PC-9 (cell line): Measurements from ENCODE around the gene SEC24C. TPM values are rescaled to one million over a fixed set of nuclear protein-coding genes. Genes with fewer than 3 reads are reported as not detected.
A peak's percentile ranks its signal among the peaks of the same experiment; 100 is the strongest.
"Not testable (repeated sequence)": the region's sequence is repeated elsewhere in the genome, so short reads cannot be mapped to it uniquely, and the experiment has no call there.

Source experiments
- BruUV-seq: library from RNA; stranded (reverse); fragments of 400-500 nt; replicated peaks from 2 replicates; lab custom pipeline; 2021; lab: Mats Ljungman, UMichigan
- CTCF ChIA-PET: fragments of 300-600 bp; sonication (Branson Sonifier 250); formaldehyde crosslinking; loops from one replicate; lab custom pipeline; 2022; ENCODE audit warnings: antibody characterized with exemption; lab: Charles Lee
- POLR2A ChIA-PET: fragments of 300-600 bp; sonication (Branson Sonifier 250); formaldehyde crosslinking; loops from one replicate; lab custom pipeline; 2022; ENCODE audit warnings: antibody characterized with exemption; ENCODE audit not compliant: unreplicated experiment; lab: Charles Lee
- DNase-seq, 2 experiments: peaks; one replicate each; pipeline versions ENCODE4 v3.0.0 to v3.0.0-alpha.2; 2015 to 2022; ENCODE audit warnings: mixed read lengths in 1 of 2
- H2AFZ ChIP-seq: fragments of 200-600 bp; sonication (generic); 2 replicates; pipeline ENCODE4 v1.8.1; 2017; ENCODE audit warnings: antibody characterized with exemption
- H3F3A ChIP-seq: fragments of 200-600 bp; sonication (generic); 2 replicates; pipeline ENCODE4 v1.8.1; 2017; ENCODE audit warnings: antibody characterized with exemption, mild to moderate bottlenecking, low read depth; ENCODE audit not compliant: insufficient read depth
- H3K27ac ChIP-seq: fragments of 200-600 bp; sonication (generic); 2 replicates; pipeline ENCODE4 v1.6.1; 2016; ENCODE audit warnings: mixed run types
- H3K27me3 ChIP-seq: fragments of 200-600 bp; sonication (generic); 2 replicates; pipeline ENCODE4 v1.6.1; 2016; ENCODE audit warnings: low read depth, mixed run types; ENCODE audit not compliant: insufficient read depth
- H3K36me3 ChIP-seq: fragments of 200-600 bp; sonication (generic); 2 replicates; pipeline ENCODE4 v1.6.1; 2016; ENCODE audit warnings: low read depth, mixed run types
- H3K4me1 ChIP-seq: fragments of 200-600 bp; sonication (generic); replicated peaks from 2 replicates; pipeline ENCODE4 v1.6.1; 2016; ENCODE audit warnings: mixed run types; ENCODE audit not compliant: insufficient read depth
- H3K4me2 ChIP-seq: fragments of 200-600 bp; sonication (generic); 2 replicates; pipeline ENCODE4 v1.6.1; 2017; ENCODE audit warnings: mixed run types
- H3K4me3 ChIP-seq: fragments of 200-600 bp; sonication (generic); 2 replicates; pipeline ENCODE4 v1.6.1; 2016; ENCODE audit warnings: mixed run types
- H3K79me2 ChIP-seq: fragments of 200-600 bp; sonication (generic); 2 replicates; pipeline ENCODE4 v1.6.1; 2017; ENCODE audit warnings: low read depth, mixed run types
- H3K9me2 ChIP-seq: fragments of 200-600 bp; sonication (generic); 2 replicates; pipeline ENCODE4 v1.8.1; 2017; ENCODE audit warnings: mild to moderate bottlenecking; ENCODE audit not compliant: insufficient read depth
- H3K9me3 ChIP-seq: fragments of 200-600 bp; sonication (generic); 2 replicates; pipeline ENCODE4 v1.8.1; 2016; ENCODE audit warnings: low read depth; ENCODE audit not compliant: insufficient read depth
- H4K20me1 ChIP-seq: fragments of 200-600 bp; sonication (generic); 2 replicates; pipeline ENCODE4 v1.8.1; 2017; ENCODE audit not compliant: insufficient read depth
- CTCF ChIP-seq: fragments of 200-600 bp; sonication (generic); conservative IDR thresholded peaks from 2 replicates; pipeline ENCODE4 v1.6.1; 2017; ENCODE audit warnings: mixed run types, antibody characterized with exemption, mild to moderate bottlenecking, moderate library complexity
- EZH2 ChIP-seq: fragments of 200-600 bp; sonication (generic); IDR thresholded peaks from 2 replicates; pipeline ENCODE4 v1.8.0; 2017; ENCODE audit warnings: antibody characterized with exemption, low read depth
- intact Hi-C: fragments of 100-400 bp; cut with micrococcal nuclease; formaldehyde crosslinking; loops from one replicate; pipeline ENCODE4 v1.10.0; 2022; ENCODE audit not compliant: unreplicated experiment
- total RNA-seq: library from RNA; stranded (reverse); gene quantifications from 2 replicates; pipeline ENCODE4 v1.2.3, GENCODE V29; 2021

SEC24C gene
- total RNA-seq, 1 experiment from 2014 or later: 105 TPM

GRCh38 chr10:73723516-73723915 is 20.7 kb upstream of the SEC24C start:
- Histone ChIP-seq H3K27ac (no peak overlapping the region), H3F3A (0 out of 2 replicates have a peak, but pooled peaks cover 3% of the 10 kb centered on the region), H3K4me3 (no peak overlapping the region), H3K4me1 (peaks cover under 1% of the 10 kb centered on the region; the same call in 1 of the 2 replicates), H3K9me3 (no peaks in the 10 kb centered on the region), H3K9me2 (no peaks in the 10 kb centered on the region), H3K79me2 (peaks cover 4% of the 10 kb centered on the region; the same call in 1 of the 2 replicates), H4K20me1 (no peaks in the 10 kb centered on the region), H2AFZ (no peak overlapping the region), H3K4me2 (no peak overlapping the region), H3K27me3 (no peaks in the 10 kb centered on the region), H3K36me3 (peaks cover 21% of the 10 kb centered on the region; the same call in 1 of the 2 replicates)
- no TSS peak for BruUV-seq
- CTCF ChIA-PET: no interaction called here
- no peak for TF ChIP-seq EZH2
- intact Hi-C loops: no loop called here
- POLR2A ChIA-PET: no interaction called here
- no peak for DNase-seq

DNA sequence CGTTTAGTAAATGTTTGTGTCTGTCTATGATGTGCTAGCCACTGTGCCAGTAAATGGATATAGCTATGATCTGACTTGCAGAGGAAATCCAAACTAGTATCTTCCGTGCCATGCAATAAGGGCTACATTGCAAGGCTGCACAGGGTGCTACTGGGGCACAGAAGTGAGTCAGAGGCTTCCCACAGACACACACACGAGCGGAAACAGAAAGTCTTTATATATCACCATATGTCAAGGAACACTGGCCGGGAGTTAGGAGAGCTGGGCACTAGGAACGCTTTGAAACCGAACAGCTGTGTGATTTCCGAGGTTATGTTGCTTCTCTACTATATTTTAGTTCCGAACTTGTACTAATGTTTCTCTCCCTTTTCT is 14.4 kb upstream of the SEC24C start:
- CTCF ChIA-PET, H3K36me3 ChIP-seq, H4K20me1 ChIP-seq, DNase-seq, H3K9me3 ChIP-seq, H3K9me2 ChIP-seq, H3K27me3 ChIP-seq, intact Hi-C loops: not testable (repeated sequence)
- BruUV-seq: TSS peak; percentile 87
- peaks cover 15% of the 10 kb centered on the region for H3K4me1 ChIP-seq
- H3K27ac ChIP-seq: peak overlapping the region; percentile 59
- H2AFZ ChIP-seq: peak overlapping the region; percentile 82
- H3K4me3 ChIP-seq: peak overlapping the region; percentile 79
- POLR2A ChIA-PET: interaction anchor here (0.6 to 0.7 kb wide), 2 partner anchors 371 to 669 kb away, joined by 4 read pairs; partner anchors contain the start of gene CFAP70
- H3F3A ChIP-seq: peaks cover 14% of the 10 kb centered on the region; the same call in 1 of the 2 replicates
- peaks cover 35% of the 10 kb centered on the region for H3K79me2 ChIP-seq
- peak overlapping the region; percentile 95 for H3K4me2 ChIP-seq

GRCh38 chr10:73730153-73730906 is 13.8 kb upstream of the SEC24C start:
- DNase-seq: peak; percentile 90 to 94
- H3K4me3 ChIP-seq: peak overlapping the region; percentile 79
- H2AFZ ChIP-seq: peak overlapping the region; percentile 82
- H3K9me3 ChIP-seq: no peaks in the 10 kb centered on the region
- BruUV-seq: no TSS peak
- H3F3A ChIP-seq: peaks cover 14% of the 10 kb centered on the region; the same call in 1 of the 2 replicates
- POLR2A ChIA-PET: interaction anchor here (0.5 to 0.7 kb wide), 5 partner anchors 70 to 372 kb away, joined by 3 to 7 read pairs (median 4); partner anchors contain the start of gene CFAP70
- no peak for TF ChIP-seq CTCF
- no peak for TF ChIP-seq EZH2
- H3K4me2 ChIP-seq: peak overlapping the region; percentile 95
- H3K9me2 ChIP-seq: no peaks in the 10 kb centered on the region
- no peaks in the 10 kb centered on the region for H4K20me1 ChIP-seq
- CTCF ChIA-PET: no interaction called here
- no peaks in the 10 kb centered on the region for H3K27me3 ChIP-seq
- peaks cover 35% of the 10 kb centered on the region for H3K79me2 ChIP-seq
- H3K36me3 ChIP-seq: peaks cover 8% of the 10 kb centered on the region; the same call in 1 of the 2 replicates
- peaks cover 15% of the 10 kb centered on the region for H3K4me1 ChIP-seq
- intact Hi-C loops: no loop called here
- H3K27ac ChIP-seq: peak overlapping the region; percentile 59
